Measurements from ENCODE around the gene ATG10. TPM values are rescaled to one million over a fixed set of nuclear protein-coding genes. Genes with fewer than 3 reads are reported as not detected.
"Not testable (repeated sequence)": the region's sequence is repeated elsewhere in the genome, so short reads cannot be mapped to it uniquely, and the experiment has no call there.

Gene ATG10
- total RNA-seq, 1 donor from 2014 or later, result 7.6 TPM

DNA sequence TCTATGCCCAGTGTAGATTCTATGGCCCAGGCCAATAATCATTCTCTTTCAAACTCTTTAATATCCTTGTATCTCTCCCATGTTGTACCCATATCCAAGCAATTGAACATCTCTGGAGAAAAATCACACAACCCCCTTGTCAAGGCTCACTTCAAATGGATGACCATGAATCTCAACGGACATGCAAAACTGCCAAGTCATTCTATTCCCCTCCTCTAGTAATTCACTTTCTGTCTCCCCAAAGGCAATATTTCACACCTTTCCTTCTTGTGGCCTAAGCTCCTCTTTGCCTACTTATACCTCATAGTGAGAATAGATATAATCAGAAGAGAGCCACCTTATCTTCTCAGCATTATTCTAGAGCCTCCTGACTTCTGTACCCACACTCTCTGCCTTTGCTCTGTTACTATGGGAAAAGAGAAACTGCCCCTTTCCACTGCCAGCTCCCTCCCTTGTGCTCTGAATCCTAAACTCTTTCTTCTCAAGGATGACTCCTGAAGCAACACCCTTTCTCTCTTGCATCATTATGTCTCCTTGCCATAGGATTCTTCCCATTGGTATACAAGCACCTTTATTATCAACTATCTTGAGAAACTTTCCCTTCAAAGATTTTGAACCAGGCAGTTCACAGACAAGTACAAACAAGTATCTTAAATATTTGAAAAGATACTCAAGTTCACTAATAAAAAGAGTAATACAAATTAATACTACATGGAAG lies 240.2 kb downstream of the ATG10 start:
- intact Hi-C loops (cut with micrococcal nuclease), result no loop called here

- intact Hi-C loops (cut with micrococcal nuclease), result no loop called here
These were observed 246.1 kb downstream of the ATG10 start for GRCh38 chr5:82217917-82218316.

DNA sequence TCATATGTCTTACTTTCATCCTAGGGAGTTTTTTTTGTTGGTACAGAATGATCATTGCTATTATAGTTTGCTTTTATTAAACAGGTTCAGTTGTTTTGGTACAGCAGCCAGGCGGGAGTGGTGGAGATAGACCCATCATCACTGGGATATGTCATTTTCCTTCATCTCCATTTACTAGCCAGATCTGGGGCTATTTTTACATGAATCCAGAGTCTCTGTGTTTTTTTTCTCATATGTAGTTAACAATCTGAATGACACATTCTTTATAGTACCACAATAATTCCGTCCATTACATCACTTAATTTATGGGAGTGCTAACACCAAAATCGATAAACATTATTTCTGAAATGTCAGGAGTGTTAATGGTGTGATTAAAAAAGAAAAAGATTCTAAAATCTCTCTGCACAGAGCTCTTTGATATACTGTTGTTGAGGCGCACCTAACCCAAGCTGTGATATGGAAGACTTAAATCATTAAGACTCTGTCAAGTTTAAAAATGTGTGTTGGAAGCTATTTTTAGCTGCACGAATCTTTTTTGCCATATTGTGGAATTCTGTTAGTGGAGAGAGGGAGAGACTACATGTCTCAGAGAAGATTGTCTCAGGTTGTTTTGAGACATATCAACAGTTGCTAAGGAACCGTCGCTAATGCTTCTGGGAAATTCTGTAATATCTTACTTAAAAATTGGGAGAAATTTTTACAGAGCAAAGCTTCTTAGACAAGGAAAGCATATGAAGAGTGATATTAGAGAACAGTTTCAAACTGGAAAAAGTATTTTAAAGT lies 246.7 kb downstream of the ATG10 start:
- intact Hi-C loops (cut with micrococcal nuclease), result no loop called here

- intact Hi-C loops (cut with micrococcal nuclease), result no loop called here
These were observed 249.2 kb downstream of the ATG10 start for GRCh38 chr5:82221020-82221419.

GRCh38 chr5:82222597-82223574 lies 251.1 kb downstream of the ATG10 start:
- intact Hi-C loops (cut with micrococcal nuclease), result no loop called here

GRCh38 chr5:82225525-82226172 lies 253.8 kb downstream of the ATG10 start:
- intact Hi-C loops (cut with micrococcal nuclease), result loop anchor here (1.0 to 2.0 kb wide), 4 partner anchors 51 to 800 kb away; partner anchors contain the start of gene SSBP2

GRCh38 chr5:82234885-82235284 lies 263.1 kb downstream of the ATG10 start:
- intact Hi-C loops (cut with micrococcal nuclease), result no loop called here

DNA sequence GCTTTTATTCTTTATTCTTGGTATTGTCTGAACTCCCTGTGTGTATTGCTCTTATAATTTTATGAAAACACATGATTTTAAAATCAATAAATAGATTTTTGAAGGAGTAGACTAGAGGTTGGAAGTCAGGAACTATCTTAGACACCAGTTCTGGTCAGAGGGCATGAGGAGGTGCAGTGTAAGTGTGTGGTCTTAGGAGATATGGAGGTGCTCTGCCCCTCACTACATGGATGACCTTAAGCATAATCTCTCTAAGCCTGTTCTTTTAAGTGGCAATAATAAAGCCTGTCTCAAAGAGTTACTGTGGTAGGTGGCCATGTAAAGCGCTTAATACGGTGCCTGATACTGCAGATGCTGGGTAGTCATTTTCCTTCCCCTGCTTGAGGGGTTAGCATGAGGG lies 272.3 kb downstream of the ATG10 start:
- intact Hi-C loops (cut with micrococcal nuclease), result no loop called here

DNA sequence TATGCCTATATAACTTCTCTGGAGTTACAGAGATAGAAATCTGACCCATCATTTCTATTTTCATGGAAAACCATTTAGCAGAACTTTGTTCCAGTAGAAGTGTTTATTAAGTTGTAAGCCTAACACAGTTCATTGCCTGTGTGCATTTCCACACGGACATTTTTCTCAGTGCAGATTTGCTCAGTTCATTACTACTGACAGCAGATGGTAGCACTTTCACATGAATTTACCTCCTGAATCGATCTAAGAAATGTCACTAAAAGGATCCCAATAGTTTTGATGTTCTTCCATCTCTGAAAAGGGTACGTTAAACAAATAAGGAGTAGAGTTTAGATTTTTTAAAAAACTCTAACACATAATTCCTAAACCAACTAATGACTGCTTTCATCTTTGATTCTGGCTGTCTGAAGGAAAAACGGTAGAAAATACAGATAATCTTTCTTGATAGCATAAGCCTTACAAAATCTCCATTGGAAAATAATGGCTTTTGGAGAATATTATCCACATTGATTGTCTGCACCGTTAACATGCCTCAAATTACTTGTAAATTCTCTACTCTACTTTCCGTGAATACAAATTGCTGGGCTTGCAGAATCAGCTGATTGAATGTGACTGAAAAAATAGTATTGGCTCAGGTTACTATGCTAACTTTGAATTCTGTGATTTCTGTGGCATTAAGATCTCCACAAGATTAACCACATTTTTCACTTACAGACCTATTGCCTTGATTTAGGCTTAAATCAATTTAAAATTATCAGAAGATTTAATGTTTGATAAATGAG lies 273.2 kb downstream of the ATG10 start:
- intact Hi-C loops (cut with micrococcal nuclease), result no loop called here

DNA sequence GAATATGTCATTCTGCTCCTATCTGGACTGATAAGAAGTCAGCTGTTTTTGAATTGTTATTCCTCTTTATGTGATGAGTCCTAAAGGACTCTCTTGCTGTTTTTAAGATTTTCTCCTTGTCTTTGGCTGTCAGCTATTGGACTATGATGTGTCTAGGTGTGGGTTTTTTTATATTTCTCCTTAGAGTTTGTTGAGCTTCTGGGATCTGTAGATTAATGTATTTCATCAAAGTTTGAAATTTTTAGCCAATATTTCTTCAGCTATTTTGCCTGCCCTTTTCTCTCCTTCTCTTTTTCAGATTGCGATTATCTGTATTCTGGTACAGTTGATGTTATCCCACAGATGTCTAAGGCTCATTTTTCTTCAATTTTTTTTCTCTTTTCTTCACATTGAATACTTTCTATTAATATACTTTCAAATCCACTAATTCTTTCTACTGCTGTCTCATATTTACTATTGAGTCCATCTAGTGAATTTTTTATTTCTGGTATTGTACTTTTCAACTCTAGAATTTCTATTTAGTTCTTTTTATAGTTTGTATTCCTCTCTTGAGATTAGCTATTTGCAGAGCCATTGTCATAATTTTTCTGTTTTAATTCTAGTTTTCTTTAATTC lies 275.2 kb downstream of the ATG10 start:
- intact Hi-C loops (cut with micrococcal nuclease), result no loop called here

GRCh38 chr5:82252744-82253143 lies 280.9 kb downstream of the ATG10 start:
- intact Hi-C loops (cut with micrococcal nuclease), result no loop called here

- intact Hi-C loops (cut with micrococcal nuclease), result no loop called here
These were observed 284.0 kb downstream of the ATG10 start for GRCh38 chr5:82255844-82256243.

DNA sequence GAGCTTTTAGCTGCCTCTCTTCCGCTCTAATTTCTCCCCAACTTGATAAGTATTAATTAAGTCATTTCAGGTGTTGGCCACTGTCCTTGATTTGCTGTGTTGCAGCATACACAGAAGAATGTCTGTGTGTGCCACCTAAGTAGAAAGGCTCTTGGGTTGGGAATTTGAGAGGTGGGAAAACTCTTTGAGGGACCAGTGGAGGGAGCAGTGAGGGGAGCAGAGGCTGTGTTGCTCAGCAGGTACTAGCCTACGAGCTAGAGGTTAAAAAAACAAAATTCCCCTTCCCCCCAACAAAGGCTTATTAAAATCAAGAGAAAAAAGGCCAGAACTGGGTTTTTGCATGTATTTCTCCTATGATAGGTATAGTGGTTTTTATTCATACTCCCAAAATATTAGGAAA lies 285.4 kb downstream of the ATG10 start:
- intact Hi-C loops (cut with micrococcal nuclease), result no loop called here

GRCh38 chr5:82257729-82258128 lies 285.9 kb downstream of the ATG10 start:
- intact Hi-C loops (cut with micrococcal nuclease), result no loop called here

- intact Hi-C loops (cut with micrococcal nuclease), result no loop called here
These were observed 287.5 kb downstream of the ATG10 start for GRCh38 chr5:82259172-82259800.

GRCh38 chr5:82265047-82265446 lies 293.2 kb downstream of the ATG10 start:
- intact Hi-C loops (cut with micrococcal nuclease), result no loop called here

DNA sequence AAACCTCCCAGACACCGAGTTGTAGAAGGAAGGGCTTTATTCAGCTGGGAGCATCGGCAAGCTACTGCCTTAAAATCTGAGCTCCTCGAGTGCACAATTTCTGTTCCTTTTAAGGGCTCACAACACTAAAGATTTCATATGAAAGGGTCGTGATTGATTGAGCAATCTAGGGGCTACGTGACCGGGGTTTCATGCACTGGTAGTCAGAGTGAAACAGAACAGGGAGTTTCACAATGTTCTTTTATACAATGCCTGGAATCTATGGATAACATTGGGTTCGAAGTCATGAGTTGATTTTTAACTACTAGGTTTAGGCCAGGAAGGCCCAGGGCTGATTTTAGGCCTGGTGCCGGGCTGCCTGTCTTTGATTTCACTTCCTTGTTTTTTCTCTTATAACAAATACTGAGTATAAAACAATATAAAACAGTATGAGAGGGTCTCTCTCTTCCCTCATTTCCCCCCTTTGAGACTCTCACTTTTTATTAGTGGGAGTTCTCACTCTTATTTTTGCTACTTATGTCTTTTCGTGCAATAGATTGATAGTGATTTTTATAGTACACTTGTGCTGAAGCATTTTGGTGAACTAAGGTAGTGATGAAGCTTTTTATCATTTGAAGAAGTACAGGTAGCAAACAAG lies 295.6 kb downstream of the ATG10 start:
- intact Hi-C loops (cut with micrococcal nuclease), result not testable (repeated sequence)

GRCh38 chr5:82269363-82269762 lies 297.5 kb downstream of the ATG10 start:
- intact Hi-C loops (cut with micrococcal nuclease), result not testable (repeated sequence)

All from T-helper 2 cell treated with Interferon-gamma antibody and Interleukin-4, amounts not matched to agents 100 ng/mL and 5 ng/mL, for 36 hours (primary cell).